ENCODE measurements around the gene SLC5A10. TPM values are rescaled to one million over a fixed set of nuclear protein-coding genes. Genes with fewer than 3 reads are reported as not detected.

SLC5A10 gene
- total RNA-seq, 1 donor from 2014 or later = not detected

GRCh38 chr17:19005789-19006430 lies 53.9 kb downstream of the SLC5A10 start:
- Mint-ChIP-seq H3K27ac (no peak overlapping the region), H3K4me1 (ENCODE audit: low read depth) (peaks cover 25% of the 10 kb centered on the region), H3K27me3 (ENCODE audit: low read depth) (peaks cover 8% of the 10 kb centered on the region), H3K36me3 (ENCODE audit: low read depth) (peaks cover 17% of the 10 kb centered on the region), H3K4me3 (ENCODE audit: low read depth) (no peak overlapping the region), H3K9me3 (no peaks in the 10 kb centered on the region)
- DNase-seq (ENCODE audit: low spot score) = no peak
- intact Hi-C loops (cut with micrococcal nuclease) = no loop called here

GRCh38 chr17:19006698-19007097 lies 54.7 kb downstream of the SLC5A10 start:
- no peak for DNase-seq (ENCODE audit: low spot score)
- intact Hi-C loops (cut with micrococcal nuclease) = no loop called here
- peaks cover 18% of the 10 kb centered on the region for H3K4me1 Mint-ChIP-seq (ENCODE audit: low read depth)
- no peak overlapping the region for H3K27ac Mint-ChIP-seq
- no peaks in the 10 kb centered on the region for H3K9me3 Mint-ChIP-seq
- no peak overlapping the region for H3K4me3 Mint-ChIP-seq (ENCODE audit: low read depth)
- H3K27me3 Mint-ChIP-seq (ENCODE audit: low read depth) = peaks cover 8% of the 10 kb centered on the region
- peaks cover 14% of the 10 kb centered on the region for H3K36me3 Mint-ChIP-seq (ENCODE audit: low read depth)

GRCh38 chr17:19009970-19010369 lies 58.0 kb downstream of the SLC5A10 start:
- no peaks in the 10 kb centered on the region for H3K9me3 Mint-ChIP-seq
- H3K4me3 Mint-ChIP-seq (ENCODE audit: low read depth) = no peak overlapping the region
- DNase-seq (ENCODE audit: low spot score) = no peak
- no peak overlapping the region for H3K27ac Mint-ChIP-seq
- no peaks in the 10 kb centered on the region for H3K36me3 Mint-ChIP-seq (ENCODE audit: low read depth)
- peaks cover 8% of the 10 kb centered on the region for H3K27me3 Mint-ChIP-seq (ENCODE audit: low read depth)
- no peaks in the 10 kb centered on the region for H3K4me1 Mint-ChIP-seq (ENCODE audit: low read depth)
- intact Hi-C loops (cut with micrococcal nuclease) = loop anchor here (10.0 kb wide), 1 partner anchor 45 kb away; no protein-coding TSS in a partner anchor

- no peak overlapping the region for H3K4me3 Mint-ChIP-seq (ENCODE audit: low read depth)
- intact Hi-C loops (cut with micrococcal nuclease) = loop anchor here (10.0 kb wide), 1 partner anchor 46 kb away; no protein-coding TSS in a partner anchor
- H3K36me3 Mint-ChIP-seq (ENCODE audit: low read depth) = no peaks in the 10 kb centered on the region
- DNase-seq (ENCODE audit: low spot score) = no peak
- peaks cover 8% of the 10 kb centered on the region for H3K27me3 Mint-ChIP-seq (ENCODE audit: low read depth)
- no peaks in the 10 kb centered on the region for H3K4me1 Mint-ChIP-seq (ENCODE audit: low read depth)
- no peaks in the 10 kb centered on the region for H3K9me3 Mint-ChIP-seq
- no peak overlapping the region for H3K27ac Mint-ChIP-seq
Measured at GRCh38 chr17:19010729-19011505, 59.0 kb downstream of the SLC5A10 start.

GRCh38 chr17:19011581-19011980 lies 59.6 kb downstream of the SLC5A10 start:
- peaks cover 8% of the 10 kb centered on the region for H3K27me3 Mint-ChIP-seq (ENCODE audit: low read depth)
- H3K4me1 Mint-ChIP-seq (ENCODE audit: low read depth) = no peaks in the 10 kb centered on the region
- DNase-seq (ENCODE audit: low spot score) = no peak
- H3K27ac Mint-ChIP-seq = no peak overlapping the region
- intact Hi-C loops (cut with micrococcal nuclease) = loop anchor here (10.0 kb wide), 1 partner anchor 47 kb away; no protein-coding TSS in a partner anchor
- H3K9me3 Mint-ChIP-seq = no peaks in the 10 kb centered on the region
- no peak overlapping the region for H3K4me3 Mint-ChIP-seq (ENCODE audit: low read depth)
- H3K36me3 Mint-ChIP-seq (ENCODE audit: low read depth) = no peaks in the 10 kb centered on the region

- Mint-ChIP-seq H3K4me3 (ENCODE audit: low read depth) (no peak overlapping the region), H3K27ac (no peak overlapping the region), H3K9me3 (no peaks in the 10 kb centered on the region), H3K4me1 (ENCODE audit: low read depth) (no peaks in the 10 kb centered on the region), H3K36me3 (ENCODE audit: low read depth) (no peaks in the 10 kb centered on the region), H3K27me3 (ENCODE audit: low read depth) (peaks cover 2% of the 10 kb centered on the region)
- no peak for DNase-seq (ENCODE audit: low spot score)
- intact Hi-C loops (cut with micrococcal nuclease) = loop anchor here (10.0 kb wide), 1 partner anchor 48 kb away; no protein-coding TSS in a partner anchor
Measured at GRCh38 chr17:19012171-19013080, 60.5 kb downstream of the SLC5A10 start.

GRCh38 chr17:19013226-19013625 lies 61.3 kb downstream of the SLC5A10 start:
- Mint-ChIP-seq H3K4me3 (ENCODE audit: low read depth) (no peak overlapping the region), H3K36me3 (ENCODE audit: low read depth) (no peaks in the 10 kb centered on the region), H3K27me3 (ENCODE audit: low read depth) (no peaks in the 10 kb centered on the region), H3K4me1 (ENCODE audit: low read depth) (no peaks in the 10 kb centered on the region), H3K9me3 (no peaks in the 10 kb centered on the region), H3K27ac (no peak overlapping the region)
- no peak for DNase-seq (ENCODE audit: low spot score)
- intact Hi-C loops (cut with micrococcal nuclease) = loop anchor here (10.0 kb wide), 1 partner anchor 48 kb away; no protein-coding TSS in a partner anchor

GRCh38 chr17:19013806-19014627 lies 62.1 kb downstream of the SLC5A10 start:
- no peak for DNase-seq (ENCODE audit: low spot score)
- no peaks in the 10 kb centered on the region for H3K4me1 Mint-ChIP-seq (ENCODE audit: low read depth)
- intact Hi-C loops (cut with micrococcal nuclease) = loop anchor here (10.0 kb wide), 1 partner anchor 49 kb away; no protein-coding TSS in a partner anchor
- no peaks in the 10 kb centered on the region for H3K27me3 Mint-ChIP-seq (ENCODE audit: low read depth)
- no peak overlapping the region for H3K4me3 Mint-ChIP-seq (ENCODE audit: low read depth)
- no peaks in the 10 kb centered on the region for H3K9me3 Mint-ChIP-seq
- H3K27ac Mint-ChIP-seq = no peak overlapping the region
- H3K36me3 Mint-ChIP-seq (ENCODE audit: low read depth) = peaks cover under 1% of the 10 kb centered on the region

- no peaks in the 10 kb centered on the region for H3K27me3 Mint-ChIP-seq (ENCODE audit: low read depth)
- H3K9me3 Mint-ChIP-seq = no peaks in the 10 kb centered on the region
- no peak overlapping the region for H3K4me3 Mint-ChIP-seq (ENCODE audit: low read depth)
Measured at GRCh38 chr17:19014628-19015215, 62.8 kb downstream of the SLC5A10 start.

GRCh38 chr17:19015428-19015827 lies 63.5 kb downstream of the SLC5A10 start:
- H3K4me3 Mint-ChIP-seq (ENCODE audit: low read depth) = no peak overlapping the region
- H3K4me1 Mint-ChIP-seq (ENCODE audit: low read depth) = no peaks in the 10 kb centered on the region
- DNase-seq (ENCODE audit: low spot score) = no peak
- H3K27me3 Mint-ChIP-seq (ENCODE audit: low read depth) = no peaks in the 10 kb centered on the region
- no peak overlapping the region for H3K27ac Mint-ChIP-seq
- intact Hi-C loops (cut with micrococcal nuclease) = loop anchor here (10.0 kb wide), 1 partner anchor 51 kb away; no protein-coding TSS in a partner anchor
- peaks cover 2% of the 10 kb centered on the region for H3K36me3 Mint-ChIP-seq (ENCODE audit: low read depth)
- H3K9me3 Mint-ChIP-seq = no peaks in the 10 kb centered on the region

More at GRCh38 chr17:19014628-19015215, 62.8 kb downstream of the SLC5A10 start:
- H3K36me3 Mint-ChIP-seq (ENCODE audit: low read depth) = peaks cover 2% of the 10 kb centered on the region
- H3K4me1 Mint-ChIP-seq (ENCODE audit: low read depth) = no peaks in the 10 kb centered on the region
- no peak overlapping the region for H3K27ac Mint-ChIP-seq
- intact Hi-C loops (cut with micrococcal nuclease) = loop anchor here (10.0 kb wide), 1 partner anchor 50 kb away; no protein-coding TSS in a partner anchor
- DNase-seq (ENCODE audit: low spot score) = no peak

GRCh38 chr17:19016297-19016696 lies 64.3 kb downstream of the SLC5A10 start:
- peaks cover 2% of the 10 kb centered on the region for H3K36me3 Mint-ChIP-seq (ENCODE audit: low read depth)
- H3K4me1 Mint-ChIP-seq (ENCODE audit: low read depth) = no peaks in the 10 kb centered on the region
- no peak overlapping the region for H3K27ac Mint-ChIP-seq

More at GRCh38 chr17:19016297-19016696, 64.3 kb downstream of the SLC5A10 start:
- no peak for DNase-seq (ENCODE audit: low spot score)
- Mint-ChIP-seq H3K27me3 (ENCODE audit: low read depth) (no peaks in the 10 kb centered on the region), H3K9me3 (no peaks in the 10 kb centered on the region), H3K4me3 (ENCODE audit: low read depth) (no peak overlapping the region)
- intact Hi-C loops (cut with micrococcal nuclease) = loop anchor here (10.0 kb wide), 1 partner anchor 51 kb away; no protein-coding TSS in a partner anchor
